Neural cell (in vitro differentiated cells): ENCODE measurements around the gene SHISA7.

Experiments
- CTCF ChIP-seq: fragments of 450-650 bp; IDR thresholded peaks from 2 replicates; pipeline ENCODE4 v1.5.1; 2014; ENCODE audit warnings: antibody characterized with exemption, mild to moderate bottlenecking, moderate library complexity; ENCODE audit not compliant: poor library complexity, severe bottlenecking
- EP300 ChIP-seq: fragments of 450-650 bp; conservative IDR thresholded peaks from 2 replicates; pipeline ENCODE4 v1.6.1; 2014; ENCODE audit warnings: antibody characterized with exemption, mild to moderate bottlenecking, moderate library complexity; ENCODE audit not compliant: poor library complexity, severe bottlenecking
- EZH2 ChIP-seq: fragments of 200-600, 300-800 bp; shearing (Covaris generic), sonication (generic); IDR thresholded peaks from 2 replicates; pipeline ENCODE4 v1.6.1; 2014; ENCODE audit warnings: antibody characterized with exemption, low read length, borderline replicate concordance, mild to moderate bottlenecking; ENCODE audit not compliant: insufficient read depth, poor library complexity, severe bottlenecking
- MXI1 ChIP-seq: fragments of 450-650 bp; conservative IDR thresholded peaks from 2 replicates; pipeline ENCODE4 v1.6.1; 2014; ENCODE audit warnings: antibody characterized with exemption, mild to moderate bottlenecking; ENCODE audit not compliant: poor library complexity, severe bottlenecking
- POLR2AphosphoS5 ChIP-seq: IDR thresholded peaks from 2 replicates; pipeline ENCODE4 v1.6.1; 2012
- RAD21 ChIP-seq: fragments of 450-650 bp; conservative IDR thresholded peaks from 2 replicates; pipeline ENCODE4 v1.6.1; 2014; ENCODE audit warnings: antibody characterized with exemption, mild to moderate bottlenecking, moderate library complexity
- REST ChIP-seq: IDR thresholded peaks from 2 replicates; pipeline ENCODE4 v1.6.1; 2012; ENCODE audit warnings: borderline replicate concordance
- SMC3 ChIP-seq: fragments of 450-650 bp; conservative IDR thresholded peaks from 2 replicates; pipeline ENCODE4 v1.6.1; 2014; ENCODE audit warnings: antibody characterized with exemption, mild to moderate bottlenecking, moderate library complexity; ENCODE audit not compliant: poor library complexity
- TAF1 ChIP-seq: IDR thresholded peaks from 2 replicates; pipeline ENCODE4 v1.6.1; 2012; ENCODE audit warnings: low read depth

GRCh38 chr19:55456347-55456746 lies 13.2 kb upstream of the SHISA7 start:
- TF ChIP-seq EP300 (no peak), CTCF (no peak), REST (no peak), MXI1 (no peak), TAF1 (no peak), EZH2 (no peak), POLR2AphosphoS5 (no peak), RAD21 (no peak), SMC3 (no peak)
